HG02588 (cell line): ENCODE results near the gene PEBP1.

Source experiments
- ATAC-seq: cut with Tn5 transposase; IDR thresholded peaks from one replicate; pipeline ENCODE4 v1.9.1; 2021; ENCODE audit warnings: mild to moderate bottlenecking, moderate library complexity; ENCODE audit not compliant: unreplicated experiment

PEBP1 gene

GRCh38 chr12:118135788-118136558, at the start of gene PEBP1:
Gene PEBP1 (plus strand): TSS chr12:118136124. CDS start chr12:118136210, 86 bp downstream.
- ATAC-seq, result peak; percentile 98

GRCh38 chr12:118089782-118090181, 46.1 kb upstream of the PEBP1 start:
- ATAC-seq, result no peak

- no peak for ATAC-seq
Observed at GRCh38 chr12:118094039-118094438, 41.9 kb upstream of the PEBP1 start.

- ATAC-seq, result no peak
Observed at GRCh38 chr12:118098401-118098800, 37.5 kb upstream of the PEBP1 start.

- no peak for ATAC-seq
Observed at GRCh38 chr12:118098911-118099671, 36.8 kb upstream of the PEBP1 start.

GRCh38 chr12:118101051-118101450, 34.9 kb upstream of the PEBP1 start:
- ATAC-seq, result no peak

GRCh38 chr12:118102070-118102469, 33.9 kb upstream of the PEBP1 start:
- no peak for ATAC-seq

- no peak for ATAC-seq
Observed at GRCh38 chr12:118102609-118103008, 33.3 kb upstream of the PEBP1 start.

GRCh38 chr12:118103201-118103600, 32.7 kb upstream of the PEBP1 start:
- ATAC-seq, result no peak

- ATAC-seq, result no peak
Observed at GRCh38 chr12:118103601-118104382, 32.1 kb upstream of the PEBP1 start, which contains the start of gene VSIG10. Gene VSIG10 (minus strand): TSS chr12:118104011. CDS start chr12:118103671, 340 bp downstream.

- no peak for ATAC-seq
Observed at GRCh38 chr12:118107011-118107410, 28.9 kb upstream of the PEBP1 start.

GRCh38 chr12:118107694-118108093, 28.2 kb upstream of the PEBP1 start:
- ATAC-seq, result no peak

GRCh38 chr12:118109088-118109487, 26.8 kb upstream of the PEBP1 start:
- no peak for ATAC-seq

GRCh38 chr12:118119449-118119879, 16.5 kb upstream of the PEBP1 start:
- no peak for ATAC-seq

GRCh38 chr12:118120579-118121363, 15.2 kb upstream of the PEBP1 start:
- no peak for ATAC-seq

GRCh38 chr12:118122264-118122663, 13.7 kb upstream of the PEBP1 start:
- no peak for ATAC-seq

GRCh38 chr12:118124333-118124874, 11.5 kb upstream of the PEBP1 start:
- no peak for ATAC-seq

- no peak for ATAC-seq
Observed at GRCh38 chr12:118125743-118126118, 10.2 kb upstream of the PEBP1 start.

- no peak for ATAC-seq
Observed at GRCh38 chr12:118126119-118126757, 9.7 kb upstream of the PEBP1 start.

- ATAC-seq, result no peak
Observed at GRCh38 chr12:118127867-118128266, 8.1 kb upstream of the PEBP1 start.
